Activated CD4-positive, alpha-beta T cell treated with anti-CD3 and anti-CD28 coated beads for 48 hours (primary cell): ENCODE results near the gene RPS6KL1.
A peak's percentile ranks its signal among the peaks of the same experiment; 100 is the strongest.

Source experiments
- DNase-seq: peaks from one replicate; pipeline ENCODE4 v3.0.0-alpha.2; 2020

The RPS6KL1 gene

GRCh38 chr14:74881431-74882102 is 41.5 kb downstream of the RPS6KL1 start, which contains the start of gene DLST:
Gene DLST (plus strand): TSS chr14:74881916. CDS start chr14:74881954, 38 bp downstream.
- DNase-seq: peak; percentile 92

DNA sequence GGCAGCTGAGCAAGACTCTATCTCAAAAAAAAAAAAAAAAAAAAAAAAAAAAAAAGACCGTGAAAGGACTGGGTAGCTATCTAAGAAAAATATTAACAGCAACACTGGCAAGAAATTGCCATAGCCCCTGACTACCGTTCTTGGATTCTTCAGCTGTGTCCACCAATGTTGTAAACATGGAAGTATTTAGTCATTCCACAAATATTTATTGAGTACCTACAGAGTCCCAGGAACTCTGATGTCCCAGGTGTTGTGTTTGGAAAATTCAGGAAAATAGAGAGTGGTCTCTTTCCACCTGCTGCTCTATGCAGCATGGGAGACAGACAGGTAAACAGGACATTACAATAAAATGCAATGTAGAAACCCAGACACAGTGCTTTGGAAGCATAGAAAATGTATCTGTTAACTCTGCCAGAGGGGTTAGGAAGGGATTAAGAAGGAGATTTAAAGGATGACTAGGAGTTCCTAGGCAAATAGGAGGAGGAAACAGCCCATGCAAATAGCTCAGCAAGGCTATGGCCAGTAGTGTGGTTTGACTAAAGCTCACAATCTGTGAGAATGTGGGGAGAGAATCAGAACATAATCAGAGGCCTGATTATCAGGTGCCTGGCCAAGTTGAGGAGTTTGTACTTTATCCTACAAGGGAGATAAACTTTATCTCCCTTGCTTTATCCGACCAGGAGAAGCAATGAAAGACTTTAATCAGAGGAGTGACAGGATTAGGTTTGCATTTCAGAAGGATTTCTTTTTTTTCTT is 43.5 kb downstream of the RPS6KL1 start:
- DNase-seq: no peak

GRCh38 chr14:74875941-74876913 is 46.8 kb downstream of the RPS6KL1 start, which contains the start of gene PROX2:
Gene PROX2 (minus strand): TSS chr14:74876145. CDS start chr14:74863834, 12,311 bp downstream.
- DNase-seq: peak; percentile 31

DNA sequence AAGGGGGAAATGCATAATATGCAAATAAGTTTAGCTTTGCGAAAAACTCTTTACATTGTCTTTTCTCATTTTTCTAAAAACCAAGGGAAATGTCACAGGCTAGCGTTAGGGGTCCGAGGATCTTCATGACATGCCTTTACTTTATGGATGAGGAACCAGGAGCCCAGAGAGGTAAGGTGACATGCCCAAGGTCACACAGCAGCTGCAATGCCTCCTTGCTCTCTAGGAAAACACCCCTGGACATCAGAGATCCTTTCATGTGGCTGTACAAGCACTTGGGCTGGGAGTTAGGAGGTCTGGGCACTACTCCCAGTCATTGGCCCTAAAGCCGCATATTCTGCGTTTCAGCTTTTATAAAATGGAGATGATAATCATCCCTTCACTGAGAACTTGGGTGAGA is 47.9 kb downstream of the RPS6KL1 start:
- DNase-seq: no peak

DNA sequence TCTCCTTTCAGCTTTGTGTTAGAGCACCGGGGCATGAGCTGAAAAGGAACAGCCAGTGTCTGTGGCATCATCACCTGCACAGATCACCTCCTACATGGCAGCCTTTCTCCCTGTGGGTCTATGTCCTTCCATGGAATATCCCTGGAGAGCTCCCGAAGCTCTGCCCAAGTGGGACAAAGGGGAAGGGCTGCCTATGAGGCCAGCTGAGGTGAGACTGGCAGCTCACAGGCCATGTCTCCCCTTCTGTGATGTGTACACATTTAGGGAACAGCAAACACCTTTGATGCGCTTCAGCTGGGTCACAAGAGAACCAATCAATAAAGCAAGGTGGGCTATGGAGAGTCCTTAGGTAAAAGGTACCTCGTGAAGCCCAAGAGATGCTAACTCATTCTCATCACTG is 51.2 kb downstream of the RPS6KL1 start:
- no peak for DNase-seq

- no peak for DNase-seq
Observed at GRCh38 chr14:74868739-74869138, 54.3 kb downstream of the RPS6KL1 start.

- DNase-seq: peak; percentile 69
Observed at GRCh38 chr14:74867673-74868072, 55.4 kb downstream of the RPS6KL1 start.

DNA sequence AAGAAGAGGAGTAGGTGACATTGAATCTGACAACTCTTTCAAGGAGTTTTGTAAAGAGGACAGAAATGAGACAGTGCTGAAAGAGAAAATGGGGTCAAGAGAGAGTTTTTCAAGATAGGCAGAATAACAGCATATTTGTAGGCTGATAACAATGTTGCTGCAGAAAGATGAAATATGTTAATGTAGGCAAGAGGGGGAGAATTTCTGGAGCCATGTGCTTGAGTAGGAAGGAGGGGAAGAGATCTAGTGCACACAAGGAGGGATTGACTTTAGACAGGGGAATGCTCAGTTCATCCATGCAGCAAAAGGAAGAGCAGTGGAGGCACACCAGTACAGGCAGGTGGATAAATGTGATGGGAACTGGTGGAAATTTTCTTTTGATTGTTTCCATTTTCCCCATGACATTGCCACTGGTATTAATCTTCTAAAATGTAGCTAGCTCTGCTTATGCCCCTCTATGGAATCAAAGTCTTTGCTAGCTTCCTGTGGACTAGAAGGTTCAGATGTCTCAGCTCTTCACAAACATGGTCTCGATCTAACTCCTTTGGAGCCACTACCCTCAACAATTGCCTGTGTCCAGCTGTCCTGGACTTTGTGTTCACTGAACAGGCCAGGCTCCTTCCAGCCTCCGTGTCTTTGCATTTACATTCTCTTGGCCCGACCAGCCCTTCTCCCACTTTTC is 56.2 kb downstream of the RPS6KL1 start:
- no peak for DNase-seq

- no peak for DNase-seq
Observed at GRCh38 chr14:74865156-74865555, 57.9 kb downstream of the RPS6KL1 start.

DNA sequence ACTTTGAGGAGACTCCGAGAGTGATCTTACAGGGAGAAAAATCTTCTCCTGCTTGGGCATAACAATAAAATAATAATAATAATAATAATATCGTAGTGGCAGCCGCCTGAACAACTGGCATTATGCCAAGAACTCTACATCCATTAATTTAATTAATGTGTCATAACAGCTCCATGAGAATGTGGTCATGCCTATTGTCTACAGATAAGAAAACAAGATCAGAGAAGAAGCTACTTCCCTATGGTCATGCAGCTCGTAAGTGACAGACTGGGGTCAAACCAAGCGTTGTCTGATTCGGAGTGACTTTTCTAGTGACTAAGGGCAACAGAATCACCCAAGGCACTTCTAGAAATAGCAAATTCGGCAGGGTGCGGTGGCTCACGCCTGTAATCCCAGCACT is 58.9 kb downstream of the RPS6KL1 start:
- no peak for DNase-seq

DNA sequence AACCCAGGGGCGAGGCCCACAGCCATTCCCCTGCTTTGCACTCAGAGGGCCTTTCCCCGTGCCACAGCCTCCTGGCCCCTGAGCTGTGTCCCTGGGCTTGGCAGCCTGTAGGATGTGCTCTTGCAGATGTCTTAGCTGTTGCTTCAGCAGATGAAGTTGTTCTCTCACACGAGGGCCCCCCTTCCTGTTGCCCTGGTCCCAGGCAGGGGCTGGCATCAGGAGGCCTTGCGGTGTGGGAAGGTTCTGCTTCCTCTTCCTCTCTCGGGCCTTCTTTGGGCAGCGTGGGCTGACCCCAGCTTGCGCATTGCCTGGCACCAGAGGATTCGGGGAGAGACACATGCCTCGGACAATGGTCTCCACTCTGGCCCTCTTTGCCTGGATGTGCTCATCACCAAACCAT is 59.8 kb downstream of the RPS6KL1 start:
- DNase-seq: no peak

DNA sequence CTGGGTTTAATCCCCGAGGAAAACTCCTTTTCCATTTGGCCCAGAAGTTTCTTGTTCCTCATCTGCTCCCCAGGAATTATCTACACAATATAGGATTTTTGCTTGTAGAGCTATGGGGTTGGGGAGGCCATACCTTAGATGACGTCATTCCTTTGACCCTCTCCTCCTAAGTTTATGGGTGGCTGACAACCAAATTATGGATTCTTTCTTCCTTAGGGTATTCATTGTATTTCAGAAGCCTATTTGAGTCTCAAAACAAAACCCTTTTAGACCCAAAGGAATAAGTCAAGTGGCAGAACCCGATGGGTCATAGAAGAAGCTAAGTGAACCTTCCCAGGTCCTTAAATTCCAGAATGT is 61.3 kb downstream of the RPS6KL1 start:
- no peak for DNase-seq

GRCh38 chr14:74860899-74861733 is 61.9 kb downstream of the RPS6KL1 start:
- DNase-seq: peak; percentile 95

- DNase-seq: no peak
Observed at GRCh38 chr14:74859757-74860552, 63.1 kb downstream of the RPS6KL1 start.

- no peak for DNase-seq
Observed at GRCh38 chr14:74858022-74858421, 65.0 kb downstream of the RPS6KL1 start.

GRCh38 chr14:74856366-74856765 is 66.7 kb downstream of the RPS6KL1 start:
- no peak for DNase-seq

DNA sequence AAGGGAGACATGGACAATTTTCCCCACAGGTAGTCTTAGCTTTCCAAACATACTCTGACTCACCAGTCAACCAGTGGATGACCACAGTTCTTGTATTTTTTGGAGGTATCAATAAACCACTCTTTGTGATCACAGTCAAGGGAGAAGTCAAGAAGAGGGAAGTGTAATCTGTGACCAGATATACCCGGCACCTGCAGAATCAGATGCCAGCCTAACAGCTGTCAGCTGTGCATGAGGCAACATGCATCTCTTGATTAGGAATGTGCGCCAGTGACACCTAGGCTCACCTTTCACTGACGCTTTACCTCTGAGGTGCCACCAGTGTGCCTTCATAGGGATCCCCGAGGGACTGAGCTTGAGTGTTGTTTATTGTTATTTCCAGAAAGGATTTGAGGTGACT is 67.1 kb downstream of the RPS6KL1 start:
- no peak for DNase-seq

DNA sequence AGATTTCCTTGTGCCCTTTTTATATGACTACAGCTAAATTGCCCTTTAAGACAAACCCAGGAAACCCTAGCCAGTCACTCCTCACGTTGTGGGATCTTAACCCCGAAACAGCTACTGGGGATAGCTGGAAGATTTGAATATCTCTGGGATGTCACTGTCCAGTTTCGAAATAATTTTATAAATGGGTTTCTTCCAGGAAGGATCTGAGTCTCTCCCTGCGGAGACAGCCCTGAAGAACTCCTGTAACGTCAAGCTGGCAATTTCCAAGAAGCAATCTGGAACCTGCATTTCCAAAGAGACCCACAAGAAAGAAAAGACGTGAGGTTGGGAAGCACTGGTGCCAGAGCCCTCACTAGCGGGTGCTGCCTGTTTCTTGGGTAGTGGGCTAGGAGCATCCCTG is 68.0 kb downstream of the RPS6KL1 start:
- no peak for DNase-seq
